Smooth muscle cell (in vitro differentiated cells): ENCODE measurements around the gene ASGR1. TPM values are rescaled to one million over a fixed set of nuclear protein-coding genes. Genes with fewer than 3 reads are reported as not detected.

ENCODE experiments used
- DNase-seq: peaks from one replicate; lab custom pipeline; 2025; ENCODE audit not compliant: unreplicated experiment; lab: John Stamatoyannopoulos, UW
- H2AFZ ChIP-seq: fragments of 200-600 bp; sonication (generic); 2 replicates; pipeline ENCODE4 v1.6.0; 2016; ENCODE audit warnings: antibody characterized with exemption, low read depth, mild to moderate bottlenecking
- H3F3A ChIP-seq: fragments of 200-600 bp; sonication (generic); 2 replicates; pipeline ENCODE4 v1.6.0; 2017; ENCODE audit warnings: antibody characterized with exemption, low read depth
- H3K27ac ChIP-seq: fragments of 200-600 bp; sonication (generic); 2 replicates; pipeline ENCODE4 v1.5.1; 2016; ENCODE audit warnings: low read depth, mild to moderate bottlenecking
- H3K27me3 ChIP-seq: fragments of 200-600 bp; sonication (generic); 2 replicates; pipeline ENCODE4 v1.6.1; 2016; ENCODE audit warnings: low read depth, mild to moderate bottlenecking
- H3K36me3 ChIP-seq: fragments of 200-600 bp; sonication (generic); 2 replicates; pipeline ENCODE4 v1.5.1; 2016; ENCODE audit warnings: low read depth
- H3K4me1 ChIP-seq: fragments of 200-600 bp; sonication (generic); 2 replicates; pipeline ENCODE4 v1.5.1; 2016; ENCODE audit warnings: low read depth
- H3K4me2 ChIP-seq: fragments of 200-600 bp; sonication (generic); 2 replicates; pipeline ENCODE4 v1.6.0; 2016; ENCODE audit warnings: mild to moderate bottlenecking
- H3K4me3 ChIP-seq: fragments of 200-600 bp; sonication (generic); 2 replicates; pipeline ENCODE4 v1.5.1; 2016; ENCODE audit warnings: mild to moderate bottlenecking
- H3K79me2 ChIP-seq: fragments of 200-600 bp; sonication (generic); 2 replicates; pipeline ENCODE4 v1.6.0; 2016; ENCODE audit warnings: low read depth, mild to moderate bottlenecking
- H3K9ac ChIP-seq: fragments of 200-600 bp; sonication (generic); 2 replicates; pipeline ENCODE4 v1.6.0; 2016; ENCODE audit warnings: low read depth
- H3K9me3 ChIP-seq: fragments of 200-600 bp; sonication (generic); replicated peaks from 2 replicates; pipeline ENCODE4 v1.5.1; 2016; ENCODE audit warnings: low read depth
- H4K20me1 ChIP-seq: fragments of 200-600 bp; sonication (generic); 2 replicates; pipeline ENCODE4 v1.6.0; 2016; ENCODE audit warnings: low read depth
- WGBS: methylation state at CpG from one replicate; pipeline ENCODE4 v1.1.7; 2016; ENCODE audit warnings: low lambda C conversion rate; 5-methylcytosine and 5-hydroxymethylcytosine counted together
- polyA plus RNA-seq: library from polyadenylated mRNA; unstranded; fragments of >200 nt; fragmentation: Nextera tagmentation; extraction: Ambion mirVana; gene quantifications from 2 replicates; pipeline ENCODE4 v1.2.1, GENCODE V29; 2016
- total RNA-seq: library from RNA; depleted of rRNA; stranded (reverse); fragments of >200 nt; gene quantifications from 2 replicates; pipeline ENCODE4 v1.2.3, GENCODE V29; 2014
- TF ChIP-seq, protein P1 (sequence below): fragments of 200-600 bp; sonication (generic); IDR thresholded peaks from 2 replicates; pipeline ENCODE4 v1.5.1; 2017; ENCODE audit warnings: borderline replicate concordance, mild to moderate bottlenecking, antibody characterized with exemption; ENCODE audit not compliant: insufficient read depth, poor library complexity, severe bottlenecking

Gene ASGR1
- total and polyA plus RNA-seq, 2 experiments from 2014 or later: 1.2 to 4.2 TPM

DNA sequence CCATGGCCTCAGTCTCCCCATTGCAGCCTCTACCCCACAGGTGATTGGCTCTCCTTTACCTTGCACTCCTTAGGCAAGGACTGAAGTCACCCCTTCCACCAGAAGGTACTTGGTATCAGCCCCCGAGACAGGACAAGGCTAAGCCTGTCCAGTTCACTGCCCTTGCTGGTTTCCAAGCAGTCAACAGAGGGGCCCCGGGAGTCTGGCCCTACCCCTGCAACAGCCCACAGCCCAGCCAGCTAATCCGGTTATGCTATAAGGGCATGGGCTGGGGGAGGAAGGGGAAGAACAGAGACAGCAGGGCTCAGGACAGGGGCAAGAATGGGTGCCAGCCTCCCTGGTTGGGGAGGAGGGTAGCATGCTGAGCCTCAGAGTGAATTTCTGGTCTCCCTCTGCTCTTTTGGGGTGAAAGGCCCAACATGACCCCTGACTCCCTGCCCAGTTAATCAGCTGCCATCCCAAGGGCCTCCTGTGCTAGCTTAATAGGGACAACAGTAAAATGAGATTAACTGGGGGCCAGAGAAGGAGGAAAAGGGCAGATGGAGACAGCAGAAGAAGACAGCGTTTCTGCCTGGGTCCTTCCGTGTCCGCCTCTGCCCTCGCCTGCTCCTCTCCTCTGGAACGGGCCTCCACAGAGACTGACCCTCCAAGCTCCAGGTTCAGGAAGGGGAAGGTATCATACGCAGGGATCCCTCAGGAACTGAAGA is 29.7 kb upstream of the ASGR1 start:
- peak overlapping the region; percentile 15 for H3K27ac ChIP-seq
- no peaks in the 10 kb centered on the region for H3K9me3 ChIP-seq
- no peak overlapping the region for H2AFZ ChIP-seq
- no peaks in the 10 kb centered on the region for H3K27me3 ChIP-seq
- H3K79me2 ChIP-seq: peaks cover 61% of the 10 kb centered on the region
- peaks cover 82% of the 10 kb centered on the region for H4K20me1 ChIP-seq
- no peak overlapping the region for H3K4me3 ChIP-seq
- TF ChIP-seq, protein P1, sequence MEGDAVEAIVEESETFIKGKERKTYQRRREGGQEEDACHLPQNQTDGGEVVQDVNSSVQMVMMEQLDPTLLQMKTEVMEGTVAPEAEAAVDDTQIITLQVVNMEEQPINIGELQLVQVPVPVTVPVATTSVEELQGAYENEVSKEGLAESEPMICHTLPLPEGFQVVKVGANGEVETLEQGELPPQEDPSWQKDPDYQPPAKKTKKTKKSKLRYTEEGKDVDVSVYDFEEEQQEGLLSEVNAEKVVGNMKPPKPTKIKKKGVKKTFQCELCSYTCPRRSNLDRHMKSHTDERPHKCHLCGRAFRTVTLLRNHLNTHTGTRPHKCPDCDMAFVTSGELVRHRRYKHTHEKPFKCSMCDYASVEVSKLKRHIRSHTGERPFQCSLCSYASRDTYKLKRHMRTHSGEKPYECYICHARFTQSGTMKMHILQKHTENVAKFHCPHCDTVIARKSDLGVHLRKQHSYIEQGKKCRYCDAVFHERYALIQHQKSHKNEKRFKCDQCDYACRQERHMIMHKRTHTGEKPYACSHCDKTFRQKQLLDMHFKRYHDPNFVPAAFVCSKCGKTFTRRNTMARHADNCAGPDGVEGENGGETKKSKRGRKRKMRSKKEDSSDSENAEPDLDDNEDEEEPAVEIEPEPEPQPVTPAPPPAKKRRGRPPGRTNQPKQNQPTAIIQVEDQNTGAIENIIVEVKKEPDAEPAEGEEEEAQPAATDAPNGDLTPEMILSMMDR: no peak
- DNase-seq: no peak
- H3F3A ChIP-seq: peaks cover 3% of the 10 kb centered on the region
- H3K9ac ChIP-seq: no peak overlapping the region
- no peaks in the 10 kb centered on the region for H3K36me3 ChIP-seq
- 52% methylated on average over 9 of the region's 9 CpGs for WGBS
- H3K4me2 ChIP-seq: no peak overlapping the region
- H3K4me1 ChIP-seq: peaks cover 47% of the 10 kb centered on the region

DNA sequence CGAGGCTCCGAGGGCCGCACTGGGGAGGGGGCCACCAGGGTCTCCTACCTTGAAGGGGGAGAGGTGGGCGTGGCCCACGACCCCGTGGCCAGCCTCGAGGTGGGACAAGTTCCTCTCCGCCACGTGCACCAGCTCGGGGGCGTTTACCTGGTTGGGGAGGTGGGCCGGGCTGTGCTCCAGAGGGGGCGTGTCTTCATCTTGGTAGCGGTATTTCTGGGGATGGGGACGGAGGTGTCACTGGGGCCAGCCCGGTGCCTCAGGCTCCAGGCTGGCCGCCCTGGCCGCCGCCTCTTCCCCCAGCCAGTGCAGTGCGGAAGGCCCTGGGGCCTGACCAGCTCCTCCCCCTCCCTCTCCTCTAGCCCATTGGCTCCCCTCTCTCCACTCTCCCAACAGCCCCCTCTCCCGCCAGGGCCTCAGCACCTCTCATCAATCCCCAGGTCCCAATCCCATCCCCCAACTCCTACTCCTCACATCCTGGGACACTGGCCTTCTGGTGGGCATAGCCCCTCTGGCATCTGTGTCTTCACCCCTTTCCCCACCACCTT is 28.9 kb upstream of the ASGR1 start:
- Histone ChIP-seq H3K36me3 (no peaks in the 10 kb centered on the region), H3K79me2 (peaks cover 53% of the 10 kb centered on the region)

DNA sequence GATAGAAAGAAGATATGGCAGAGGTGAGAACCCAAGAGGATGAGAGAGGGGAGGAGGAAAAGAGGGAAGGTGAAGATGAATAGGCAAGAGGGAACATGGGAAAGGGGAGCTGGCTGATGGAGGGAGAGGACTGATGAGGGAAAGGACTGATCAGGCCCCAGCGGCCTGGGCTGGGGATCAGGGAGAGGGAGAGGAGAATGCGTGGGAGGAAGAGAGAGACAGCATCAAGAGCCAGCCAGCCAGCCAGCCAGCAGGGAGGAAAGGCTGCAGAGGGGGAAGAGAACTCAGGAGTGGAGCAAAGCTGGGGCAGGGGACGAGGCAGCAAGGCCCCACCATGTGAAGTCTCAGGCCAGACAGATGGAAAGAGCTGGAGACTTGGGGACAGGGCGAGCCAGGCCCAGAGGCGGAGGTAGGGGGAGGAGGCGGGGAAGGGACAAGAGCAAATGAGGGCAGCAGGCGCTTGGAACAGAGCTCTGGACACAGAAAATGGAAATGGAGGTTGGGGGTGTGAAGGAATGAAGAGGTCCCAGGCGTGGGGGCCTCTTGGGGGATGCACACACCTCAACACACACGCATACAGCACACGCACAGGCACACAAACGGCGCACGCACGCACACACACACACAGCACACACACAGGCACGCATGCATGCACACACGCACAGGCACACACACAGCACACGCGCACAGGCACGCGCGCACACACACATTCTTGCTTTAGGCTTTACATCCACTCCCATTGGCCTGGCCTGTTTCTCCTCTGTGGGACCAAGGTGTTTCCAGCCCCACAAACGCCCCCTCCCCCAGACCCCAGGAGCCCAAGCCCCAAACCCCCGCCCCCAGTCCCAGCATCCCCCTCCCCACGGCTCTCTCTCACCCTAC is 28.2 kb upstream of the ASGR1 start:
- no peak overlapping the region for H3K27ac ChIP-seq
- DNase-seq: no peak
- no peak overlapping the region for H3K9ac ChIP-seq
- H3K4me2 ChIP-seq: no peak overlapping the region
- peaks cover 3% of the 10 kb centered on the region for H3F3A ChIP-seq
- H3K79me2 ChIP-seq: peaks cover 46% of the 10 kb centered on the region
- 50% methylated on average over 3 of the region's 24 CpGs for WGBS
- TF ChIP-seq, protein P1: no peak
- H4K20me1 ChIP-seq: peaks cover 70% of the 10 kb centered on the region
- no peak overlapping the region for H3K4me3 ChIP-seq
- no peaks in the 10 kb centered on the region for H3K36me3 ChIP-seq
- no peaks in the 10 kb centered on the region for H3K27me3 ChIP-seq
- H2AFZ ChIP-seq: no peak overlapping the region
- H3K4me1 ChIP-seq: peaks cover 41% of the 10 kb centered on the region
- no peaks in the 10 kb centered on the region for H3K9me3 ChIP-seq

More for the DNA sequence above, 28.9 kb upstream of the ASGR1 start:
- no peaks in the 10 kb centered on the region for H3K9me3 ChIP-seq
- H3K4me2 ChIP-seq: no peak overlapping the region
- no peaks in the 10 kb centered on the region for H3K27me3 ChIP-seq
- DNase-seq: no peak
- WGBS: 40% methylated on average over 8 of the region's 21 CpGs
- peaks cover 43% of the 10 kb centered on the region for H3K4me1 ChIP-seq
- peak overlapping the region; percentile 15 for H3K27ac ChIP-seq
- H3F3A ChIP-seq: peaks cover 3% of the 10 kb centered on the region
- H4K20me1 ChIP-seq: peaks cover 77% of the 10 kb centered on the region
- TF ChIP-seq, protein P1: no peak
- H3K9ac ChIP-seq: no peak overlapping the region
- no peak overlapping the region for H3K4me3 ChIP-seq
- no peak overlapping the region for H2AFZ ChIP-seq
